C4-2B (cell line): ENCODE results near the gene C20orf144.

Experiments
- CTCF ChIP-seq: fragments of 450-650 bp; conservative IDR thresholded peaks from 2 replicates; pipeline ENCODE4 v1.5.1; 2017; ENCODE audit warnings: mild to moderate bottlenecking
- ZFX ChIP-seq: fragments of 450-650 bp; IDR thresholded peaks from 2 replicates; pipeline ENCODE4 v1.6.1; 2017

GRCh38 chr20:33656010-33656782, 5.9 kb upstream of the C20orf144 start:
- TF ChIP-seq ZFX, result no peak
- TF ChIP-seq CTCF, result no peak
